GM19395 (cell line): ENCODE measurements around the gene ZNF821.
A peak's percentile ranks its signal among the peaks of the same experiment; 100 is the strongest.
"Not testable (repeated sequence)": the region's sequence is repeated elsewhere in the genome, so short reads cannot be mapped to it uniquely, and the experiment has no call there.

Source experiments
- ATAC-seq: cut with Tn5 transposase; IDR thresholded peaks from one replicate; pipeline ENCODE4 v1.9.1; 2021; ENCODE audit warnings: mild to moderate bottlenecking, moderate library complexity; ENCODE audit not compliant: unreplicated experiment

ZNF821 gene

DNA sequence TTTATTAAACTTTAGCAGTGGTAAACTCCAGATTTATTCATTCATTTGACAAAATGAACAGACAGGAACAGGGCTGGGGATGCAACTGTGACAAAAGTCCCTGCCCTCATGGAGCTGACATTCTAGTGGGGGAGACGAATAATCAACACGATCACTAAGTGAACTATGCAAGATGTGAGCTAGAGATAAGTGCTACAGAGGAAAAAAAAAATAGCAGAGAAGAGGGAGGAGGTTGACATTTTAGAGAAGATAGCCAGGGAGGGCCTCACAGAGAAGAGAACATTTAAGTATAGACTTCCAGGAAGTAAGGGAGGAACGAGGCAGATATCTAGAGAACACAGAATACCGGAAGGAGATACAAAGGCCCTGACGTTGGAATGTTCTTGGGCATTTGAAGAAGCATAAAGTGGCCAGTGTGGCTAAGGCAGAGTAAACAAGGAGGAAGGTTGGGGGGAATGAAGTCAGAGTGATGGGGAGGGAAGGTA is 57.4 kb downstream of the ZNF821 start:
- no peak for ATAC-seq

DNA sequence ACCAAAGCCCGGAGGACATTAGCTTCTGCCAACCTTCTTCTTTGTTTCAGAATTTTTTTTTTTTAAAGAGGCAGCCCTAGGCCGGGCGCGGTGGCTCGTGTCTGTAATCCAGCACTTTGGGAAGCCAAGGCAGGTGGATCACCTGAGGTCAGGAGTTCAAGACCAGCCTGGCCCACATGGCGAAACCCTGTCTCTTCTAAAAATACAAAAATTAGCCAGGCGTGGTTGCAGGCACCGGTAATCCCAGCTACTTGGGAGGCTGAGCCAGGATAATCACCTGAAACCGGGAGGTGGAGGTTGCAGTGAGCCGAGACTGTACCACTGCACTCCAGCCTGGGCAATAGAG is 66.9 kb downstream of the ZNF821 start:
- peak; percentile 21 for ATAC-seq

DNA sequence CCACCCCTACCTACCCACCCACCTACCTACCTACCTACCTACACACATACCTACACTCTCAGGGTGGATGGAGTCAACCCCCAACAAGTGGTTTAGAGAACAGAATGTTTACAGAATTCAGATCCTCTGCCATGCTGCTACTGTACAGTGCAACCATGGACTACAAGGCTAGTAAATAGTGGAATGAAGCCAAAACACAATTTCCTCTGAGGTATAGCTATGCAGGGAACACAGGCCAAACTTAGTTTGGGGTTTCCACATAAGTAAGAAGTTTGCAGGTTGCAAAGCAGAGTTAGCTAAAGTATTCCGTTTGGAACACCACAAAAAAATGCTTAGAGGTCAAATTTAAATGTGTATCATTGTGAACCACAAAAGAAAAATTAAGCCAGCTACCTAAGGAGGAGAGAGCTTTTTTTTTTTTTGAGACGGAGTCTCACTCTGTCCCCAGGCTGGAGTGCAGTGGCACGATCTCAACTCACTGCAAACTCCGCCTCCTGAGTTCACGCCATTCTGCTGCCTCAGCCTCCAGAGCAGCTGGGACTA is 72.7 kb downstream of the ZNF821 start:
- no peak for ATAC-seq

DNA sequence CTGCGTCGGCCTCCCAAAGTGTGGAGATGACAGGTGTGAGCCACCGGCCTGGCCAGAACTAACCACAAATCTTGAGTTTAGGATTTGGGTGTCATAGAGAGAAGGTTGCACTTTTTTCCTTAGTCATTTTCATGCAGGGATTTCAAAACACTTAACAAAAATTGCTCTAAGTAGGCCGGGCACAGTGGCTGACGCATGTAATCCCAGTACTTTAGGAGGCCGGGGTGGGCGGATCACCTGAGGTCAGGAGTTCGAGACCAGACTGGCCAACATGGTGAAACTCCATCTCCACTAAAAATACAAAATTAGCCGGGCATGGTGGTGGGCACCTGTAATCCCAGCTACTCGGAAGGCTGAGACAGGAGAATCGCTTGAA is 73.8 kb downstream of the ZNF821 start:
- ATAC-seq, result not testable (repeated sequence)
